ENCODE measurements around the gene RFC4.

The RFC4 gene

DNA sequence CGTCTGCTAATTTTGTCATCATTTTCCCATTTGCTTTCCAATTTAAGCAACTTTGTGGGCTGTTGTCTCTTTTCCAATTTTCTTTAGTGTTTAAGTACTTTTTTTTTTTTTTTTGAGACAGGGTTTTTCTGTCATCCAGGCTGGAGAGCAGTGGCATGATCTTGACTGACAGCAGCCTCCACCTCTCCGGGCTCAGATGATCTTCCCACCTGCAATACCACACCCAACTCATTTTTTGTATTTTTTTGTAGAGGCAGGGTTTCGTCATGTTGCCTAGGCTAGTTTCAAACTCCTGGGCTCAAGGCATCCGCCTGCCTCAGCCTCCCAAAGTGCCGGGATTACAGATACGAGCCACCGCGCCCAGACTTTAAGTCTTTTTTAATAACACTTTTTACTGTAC lies 49.1 kb downstream of the RFC4 start:
- Histone ChIP-seq H3K9ac (ENCODE audit: low read depth, low read length) (no peak overlapping the region), H3K4me3 (ENCODE audit: low read length) (no peak overlapping the region), H3K9me3 (ENCODE audit: insufficient read depth, low read depth, low read length) (no peaks in the 10 kb centered on the region), H3K27me3 (ENCODE audit: insufficient read depth, low read length) (no peaks in the 10 kb centered on the region), H3K36me3 (ENCODE audit: insufficient read depth, low read depth, low read length) (no peaks in the 10 kb centered on the region), H3K27ac (ENCODE audit: low read length) (no peak overlapping the region), H3K4me1 (ENCODE audit: insufficient read depth, low read length) (no peaks in the 10 kb centered on the region)

DNA sequence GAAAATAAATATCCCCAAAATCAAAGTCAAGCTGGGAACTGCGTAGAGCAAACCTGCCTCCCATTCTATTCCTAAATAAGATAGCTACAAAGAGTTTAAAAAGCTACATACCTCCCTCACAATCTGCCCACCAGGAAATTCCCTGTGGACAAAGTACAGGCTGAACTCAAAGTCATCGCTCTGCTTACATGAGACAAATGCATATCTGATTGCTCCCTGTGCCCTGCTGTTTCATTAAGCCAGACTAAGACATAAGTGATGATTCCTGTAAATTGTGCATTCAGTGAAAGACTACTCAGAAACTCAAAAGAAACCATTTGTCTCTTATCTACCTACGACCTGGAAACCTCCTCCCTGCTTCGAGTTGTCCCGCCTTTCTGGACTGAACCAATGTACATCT lies 51.4 kb downstream of the RFC4 start:
- no peaks in the 10 kb centered on the region for H3K36me3 ChIP-seq (ENCODE audit: insufficient read depth, low read depth, low read length)
- H3K4me1 ChIP-seq (ENCODE audit: insufficient read depth, low read length): no peaks in the 10 kb centered on the region
- no peak overlapping the region for H3K4me3 ChIP-seq (ENCODE audit: low read length)
- H3K9ac ChIP-seq (ENCODE audit: low read depth, low read length): no peak overlapping the region
- no peak overlapping the region for H3K27ac ChIP-seq (ENCODE audit: low read length)
- no peaks in the 10 kb centered on the region for H3K9me3 ChIP-seq (ENCODE audit: insufficient read depth, low read depth, low read length)
- no peaks in the 10 kb centered on the region for H3K27me3 ChIP-seq (ENCODE audit: insufficient read depth, low read length)

DNA sequence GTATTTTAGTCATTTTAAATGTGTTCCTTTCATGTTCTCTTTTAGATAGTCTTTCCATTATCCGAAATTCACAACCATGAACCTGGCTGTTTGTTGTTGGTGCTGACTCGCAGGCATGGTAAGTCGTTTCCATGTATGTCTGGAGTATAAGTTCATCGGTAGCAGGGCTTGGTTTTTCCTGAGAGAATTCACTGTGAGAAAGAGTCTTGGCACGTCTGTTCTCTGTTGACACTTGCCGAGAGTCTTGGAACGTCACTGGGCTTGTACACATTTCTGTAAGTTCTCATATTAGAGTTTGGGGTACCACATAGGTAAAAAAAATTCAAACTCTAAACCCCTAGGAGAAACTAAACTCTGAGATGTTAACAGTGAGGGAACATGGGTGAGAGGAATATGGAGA lies 52.3 kb downstream of the RFC4 start:
- H3K4me3 ChIP-seq (ENCODE audit: low read length): no peak overlapping the region
- H3K36me3 ChIP-seq (ENCODE audit: insufficient read depth, low read depth, low read length): no peaks in the 10 kb centered on the region
- H3K9ac ChIP-seq (ENCODE audit: low read depth, low read length): no peak overlapping the region
- H3K9me3 ChIP-seq (ENCODE audit: insufficient read depth, low read depth, low read length): no peaks in the 10 kb centered on the region
- no peak overlapping the region for H3K27ac ChIP-seq (ENCODE audit: low read length)
- no peaks in the 10 kb centered on the region for H3K27me3 ChIP-seq (ENCODE audit: insufficient read depth, low read length)
- H3K4me1 ChIP-seq (ENCODE audit: insufficient read depth, low read length): no peaks in the 10 kb centered on the region

DNA sequence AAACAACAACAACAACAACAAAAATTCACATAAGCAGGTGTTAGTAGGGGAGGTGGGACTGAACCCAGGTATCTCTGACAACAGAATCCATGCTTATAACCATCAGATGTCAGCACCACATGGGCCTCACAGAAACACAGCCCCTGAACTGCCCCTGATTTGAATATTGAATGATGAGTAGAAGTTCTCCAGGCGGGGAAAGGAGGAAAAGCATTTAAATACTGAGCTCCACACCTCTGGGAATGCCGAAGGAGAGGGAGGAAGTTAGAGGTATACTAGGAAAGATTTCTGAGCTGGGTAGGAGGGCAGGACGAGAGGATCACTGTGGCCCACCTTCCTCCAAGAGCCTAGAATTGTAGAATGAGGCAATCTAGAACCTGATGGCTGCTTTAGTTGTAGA lies 54.8 kb downstream of the RFC4 start:
- H3K27ac ChIP-seq (ENCODE audit: low read length): no peak overlapping the region
- no peak overlapping the region for H3K4me3 ChIP-seq (ENCODE audit: low read length)
- H3K36me3 ChIP-seq (ENCODE audit: insufficient read depth, low read depth, low read length): no peaks in the 10 kb centered on the region
- no peaks in the 10 kb centered on the region for H3K27me3 ChIP-seq (ENCODE audit: insufficient read depth, low read length)
- H3K4me1 ChIP-seq (ENCODE audit: insufficient read depth, low read length): no peaks in the 10 kb centered on the region
- no peaks in the 10 kb centered on the region for H3K9me3 ChIP-seq (ENCODE audit: insufficient read depth, low read depth, low read length)
- H3K9ac ChIP-seq (ENCODE audit: low read depth, low read length): no peak overlapping the region

DNA sequence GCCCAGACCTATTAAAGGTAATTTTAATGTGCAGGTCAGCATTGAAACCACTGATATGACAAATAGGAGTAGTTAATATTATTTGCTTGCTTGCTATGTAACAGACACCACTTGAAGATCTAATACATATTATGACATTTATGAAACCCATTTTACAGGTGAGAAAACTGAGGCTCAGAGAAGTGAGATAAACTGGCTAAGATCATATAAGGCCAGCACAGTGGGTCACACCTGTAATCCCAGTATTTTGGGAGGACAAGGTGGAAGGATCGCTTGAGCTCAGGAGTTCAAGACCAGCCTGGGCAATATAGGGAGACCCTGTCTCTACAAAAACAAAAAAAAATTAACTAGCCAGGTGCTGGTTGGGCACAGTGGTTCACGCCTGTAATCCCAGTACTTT lies 56.0 kb downstream of the RFC4 start:
- H3K27me3 ChIP-seq (ENCODE audit: insufficient read depth, low read length): no peaks in the 10 kb centered on the region
- no peaks in the 10 kb centered on the region for H3K4me1 ChIP-seq (ENCODE audit: insufficient read depth, low read length)
- no peak overlapping the region for H3K27ac ChIP-seq (ENCODE audit: low read length)
- no peak overlapping the region for H3K4me3 ChIP-seq (ENCODE audit: low read length)
- H3K9me3 ChIP-seq (ENCODE audit: insufficient read depth, low read depth, low read length): no peaks in the 10 kb centered on the region
- no peaks in the 10 kb centered on the region for H3K36me3 ChIP-seq (ENCODE audit: insufficient read depth, low read depth, low read length)
- no peak overlapping the region for H3K9ac ChIP-seq (ENCODE audit: low read depth, low read length)

DNA sequence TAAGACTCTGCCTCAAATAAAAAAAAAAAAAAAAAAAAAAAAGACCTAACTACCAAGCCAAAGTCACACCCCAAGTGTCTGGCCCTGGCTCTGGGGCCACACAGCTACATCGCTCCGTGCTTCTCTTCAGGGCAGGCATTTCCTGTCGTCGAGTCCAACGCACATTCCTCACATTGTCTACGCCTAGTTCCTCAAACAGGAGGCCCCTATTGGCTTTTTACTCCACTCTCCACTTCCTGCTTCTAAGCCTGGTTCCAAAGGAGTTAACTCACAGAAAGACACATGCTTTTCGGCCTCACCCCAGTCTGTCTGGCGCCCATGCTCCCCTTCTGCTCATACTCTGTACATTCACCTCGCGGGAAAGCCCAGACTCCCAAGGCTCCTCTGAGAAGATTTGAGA lies 60.3 kb downstream of the RFC4 start:
- Histone ChIP-seq H3K4me1 (ENCODE audit: insufficient read depth, low read length) (no peaks in the 10 kb centered on the region), H3K9ac (ENCODE audit: low read depth, low read length) (no peak overlapping the region), H3K36me3 (ENCODE audit: insufficient read depth, low read depth, low read length) (no peaks in the 10 kb centered on the region), H3K27me3 (ENCODE audit: insufficient read depth, low read length) (no peaks in the 10 kb centered on the region), H3K27ac (ENCODE audit: low read length) (no peak overlapping the region), H3K4me3 (ENCODE audit: low read length) (no peak overlapping the region), H3K9me3 (ENCODE audit: insufficient read depth, low read depth, low read length) (no peaks in the 10 kb centered on the region)

DNA sequence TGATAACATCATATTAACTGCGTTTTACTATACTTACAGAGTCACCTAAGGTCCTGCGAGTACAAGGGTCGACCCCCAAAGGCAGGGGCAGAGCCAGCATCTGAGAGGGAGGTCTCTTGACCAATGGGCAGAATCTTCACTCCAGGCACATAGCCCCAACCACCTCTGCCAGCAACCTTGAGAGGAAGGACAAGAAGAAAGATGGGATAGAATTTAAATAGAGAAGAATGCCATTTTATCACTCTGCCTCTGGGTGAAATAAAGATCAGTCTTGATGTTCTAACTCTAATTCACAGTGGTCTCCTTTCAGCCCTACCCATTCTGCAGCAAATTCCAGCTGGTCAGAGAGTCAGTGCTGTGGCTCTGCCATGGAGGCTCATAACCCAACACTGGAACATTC lies 62.6 kb downstream of the RFC4 start:
- Histone ChIP-seq H3K36me3 (ENCODE audit: insufficient read depth, low read depth, low read length) (no peaks in the 10 kb centered on the region), H3K9me3 (ENCODE audit: insufficient read depth, low read depth, low read length) (no peaks in the 10 kb centered on the region), H3K27me3 (ENCODE audit: insufficient read depth, low read length) (no peaks in the 10 kb centered on the region), H3K9ac (ENCODE audit: low read depth, low read length) (no peak overlapping the region), H3K27ac (ENCODE audit: low read length) (no peak overlapping the region), H3K4me3 (ENCODE audit: low read length) (no peak overlapping the region), H3K4me1 (ENCODE audit: insufficient read depth, low read length) (peaks cover 9% of the 10 kb centered on the region; the same call in 1 of the 2 replicates)

DNA sequence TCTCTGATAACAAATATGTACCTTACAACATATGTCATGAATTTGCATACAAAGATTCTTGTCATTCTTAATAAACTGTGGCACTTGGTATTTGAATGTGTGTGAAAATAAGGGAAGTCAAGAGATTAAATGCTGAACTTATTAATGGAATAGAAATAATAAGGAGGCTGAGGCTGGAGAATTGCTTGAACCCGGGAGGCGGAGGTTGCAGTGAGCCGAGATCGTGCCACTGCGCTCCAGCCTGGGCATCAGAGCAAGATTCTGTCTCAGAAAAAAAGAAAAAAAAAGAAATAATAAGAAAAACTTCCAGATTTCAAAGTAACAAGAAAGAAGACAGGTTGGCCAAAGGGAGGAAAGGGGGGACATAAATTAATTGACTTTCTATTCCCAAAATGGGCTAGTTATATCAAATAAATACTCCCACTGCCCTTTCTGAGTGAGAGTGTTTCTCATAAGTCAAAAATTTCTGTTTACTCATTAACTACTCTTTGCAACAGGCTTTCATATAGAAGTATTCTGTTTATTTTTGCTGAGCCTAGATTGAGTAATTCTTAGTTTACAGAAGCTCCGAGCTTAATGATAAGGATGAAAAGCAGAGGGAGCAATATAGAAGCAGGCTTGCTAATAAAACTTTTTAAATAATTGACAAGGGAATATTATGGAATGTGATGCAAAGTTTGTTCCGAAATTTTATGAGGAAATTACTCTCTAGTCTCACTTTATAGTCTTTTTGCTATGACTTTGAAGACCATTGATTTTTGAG lies 63.5 kb downstream of the RFC4 start:
- Histone ChIP-seq H3K36me3 (ENCODE audit: insufficient read depth, low read depth, low read length) (no peaks in the 10 kb centered on the region), H3K27ac (ENCODE audit: low read length) (no peak overlapping the region), H3K27me3 (ENCODE audit: insufficient read depth, low read length) (no peaks in the 10 kb centered on the region), H3K9me3 (ENCODE audit: insufficient read depth, low read depth, low read length) (no peaks in the 10 kb centered on the region), H3K9ac (ENCODE audit: low read depth, low read length) (no peak overlapping the region), H3K4me1 (ENCODE audit: insufficient read depth, low read length) (peaks cover 9% of the 10 kb centered on the region; the same call in 1 of the 2 replicates), H3K4me3 (ENCODE audit: low read length) (no peak overlapping the region)
